ENCODE results near the gene ZSWIM3.

ZSWIM3 gene

GRCh38 chr20:45863543-45864470 lies 6.4 kb downstream of the ZSWIM3 start:
- H3K27me3 ChIP-seq (replicated peaks; ENCODE audit: control insufficient read depth, insufficient read depth, low read length), result no peaks in the 10 kb centered on the region
- DNase-seq (ENCODE audit: extremely low read depth, insufficient read length), result no peak
- H3K4me3 ChIP-seq (replicated peaks; ENCODE audit: low read depth, low read length), result no peak overlapping the region
- TF ChIP-seq CTCF (IDR thresholded peaks at IDR 0.05; ENCODE audit: insufficient read depth, low read length, poor library complexity, severe bottlenecking), result no peak
- H3K36me3 ChIP-seq (ENCODE audit: control insufficient read depth, insufficient read depth, low read length), result no peaks in the 10 kb centered on the region

- H3K4me3 ChIP-seq (replicated peaks; ENCODE audit: low read depth, low read length), result no peak overlapping the region
- no peak for TF ChIP-seq CTCF (IDR thresholded peaks at IDR 0.05; ENCODE audit: insufficient read depth, low read length, poor library complexity, severe bottlenecking)
- no peaks in the 10 kb centered on the region for H3K27me3 ChIP-seq (replicated peaks; ENCODE audit: control insufficient read depth, insufficient read depth, low read length)
- no peak for DNase-seq (ENCODE audit: extremely low read depth, insufficient read length)
- no peaks in the 10 kb centered on the region for H3K36me3 ChIP-seq (ENCODE audit: control insufficient read depth, insufficient read depth, low read length)
Observed at GRCh38 chr20:45866454-45866853, 9.0 kb downstream of the ZSWIM3 start.

- DNase-seq (ENCODE audit: extremely low read depth, insufficient read length), result no peak
- Histone ChIP-seq H3K27me3 (replicated peaks; ENCODE audit: control insufficient read depth, insufficient read depth, low read length) (no peaks in the 10 kb centered on the region), H3K36me3 (ENCODE audit: control insufficient read depth, insufficient read depth, low read length) (no peaks in the 10 kb centered on the region), H3K4me3 (replicated peaks; ENCODE audit: low read depth, low read length) (no peak overlapping the region)
- TF ChIP-seq CTCF (IDR thresholded peaks at IDR 0.05; ENCODE audit: insufficient read depth, low read length, poor library complexity, severe bottlenecking), result no peak
Observed at GRCh38 chr20:45867136-45867818, 9.9 kb downstream of the ZSWIM3 start.

GRCh38 chr20:45867819-45868176 lies 10.4 kb downstream of the ZSWIM3 start:
- DNase-seq (ENCODE audit: extremely low read depth, insufficient read length), result no peak
- H3K27me3 ChIP-seq (replicated peaks; ENCODE audit: control insufficient read depth, insufficient read depth, low read length), result no peaks in the 10 kb centered on the region

GRCh38 chr20:45872626-45873025 lies 15.2 kb downstream of the ZSWIM3 start:
- no peak for TF ChIP-seq CTCF (IDR thresholded peaks at IDR 0.05; ENCODE audit: insufficient read depth, low read length, poor library complexity, severe bottlenecking)
- H3K36me3 ChIP-seq (ENCODE audit: control insufficient read depth, insufficient read depth, low read length), result no peaks in the 10 kb centered on the region; the same call in none of the 2 replicates
- DNase-seq (ENCODE audit: extremely low read depth, insufficient read length), result no peak
- no peaks in the 10 kb centered on the region for H3K27me3 ChIP-seq (replicated peaks; ENCODE audit: control insufficient read depth, insufficient read depth, low read length)
- no peak overlapping the region for H3K4me3 ChIP-seq (replicated peaks; ENCODE audit: low read depth, low read length)

More at GRCh38 chr20:45867819-45868176, 10.4 kb downstream of the ZSWIM3 start:
- H3K4me3 ChIP-seq (replicated peaks; ENCODE audit: low read depth, low read length), result no peak overlapping the region
- TF ChIP-seq CTCF (IDR thresholded peaks at IDR 0.05; ENCODE audit: insufficient read depth, low read length, poor library complexity, severe bottlenecking), result no peak
- no peaks in the 10 kb centered on the region; the same call in 1 of the 2 replicates for H3K36me3 ChIP-seq (ENCODE audit: control insufficient read depth, insufficient read depth, low read length)

All from GM06990 (cell line).